Measurements from ENCODE around the gene MTHFS.
"Not testable (repeated sequence)": the region's sequence is repeated elsewhere in the genome, so short reads cannot be mapped to it uniquely, and the experiment has no call there.

The MTHFS gene

GRCh38 chr15:79915776-79916501 is 19.1 kb upstream of the MTHFS start:
- DNase-seq = not testable (repeated sequence)

- DNase-seq = no peak
These were observed 17.9 kb upstream of the MTHFS start for GRCh38 chr15:79914728-79915127.

DNA sequence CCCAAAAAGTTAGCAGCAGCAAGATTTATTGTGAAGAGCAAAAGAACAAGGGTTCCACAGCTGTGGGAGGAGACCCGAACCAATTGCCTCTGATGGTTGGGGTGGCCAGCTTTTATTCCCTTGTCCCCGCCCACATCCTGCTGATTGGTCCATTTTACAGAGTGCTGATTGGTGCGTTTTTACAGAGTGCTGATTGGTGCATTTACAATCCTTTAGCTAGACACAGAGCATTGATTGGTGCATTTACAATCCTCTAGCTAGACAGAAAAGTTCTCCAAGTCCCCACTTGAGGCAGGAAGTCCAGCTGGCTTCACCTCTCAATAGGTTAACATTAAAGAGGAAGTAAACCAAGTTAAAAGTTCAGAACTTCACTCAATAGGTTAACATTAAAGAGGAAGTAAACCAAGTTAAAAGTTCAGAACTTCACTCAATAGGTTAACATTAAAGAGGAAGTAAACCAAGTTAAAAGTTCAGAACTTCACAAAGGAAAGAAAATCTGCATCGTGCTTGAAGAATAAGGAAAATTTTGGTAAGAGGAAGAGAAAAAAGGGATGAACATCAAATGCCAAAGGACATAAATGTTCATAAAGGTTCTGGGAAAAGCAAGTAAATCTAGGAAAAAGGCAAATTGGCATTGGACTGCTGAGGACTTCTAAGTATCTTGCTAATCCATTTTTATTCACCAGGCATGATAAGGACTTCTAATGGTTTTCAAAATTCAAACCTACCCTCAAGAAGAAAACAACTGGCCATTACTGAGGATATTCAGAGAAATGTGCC is 12.9 kb upstream of the MTHFS start:
- peak; percentile 42 for DNase-seq

GRCh38 chr15:79904271-79904670 is 7.5 kb upstream of the MTHFS start:
- DNase-seq = peak; percentile 26

- DNase-seq = no peak
These were observed 6.8 kb upstream of the MTHFS start for GRCh38 chr15:79903626-79904025.

GRCh38 chr15:79903144-79903543 is 6.3 kb upstream of the MTHFS start:
- DNase-seq = no peak

- DNase-seq = no peak
These were observed 5.1 kb upstream of the MTHFS start for GRCh38 chr15:79901958-79902357.

GRCh38 chr15:79900818-79901378 is 4.1 kb upstream of the MTHFS start:
- DNase-seq = not testable (repeated sequence)

- peak; percentile 66 for DNase-seq
These were observed 3.3 kb upstream of the MTHFS start for GRCh38 chr15:79900087-79900486.

DNA sequence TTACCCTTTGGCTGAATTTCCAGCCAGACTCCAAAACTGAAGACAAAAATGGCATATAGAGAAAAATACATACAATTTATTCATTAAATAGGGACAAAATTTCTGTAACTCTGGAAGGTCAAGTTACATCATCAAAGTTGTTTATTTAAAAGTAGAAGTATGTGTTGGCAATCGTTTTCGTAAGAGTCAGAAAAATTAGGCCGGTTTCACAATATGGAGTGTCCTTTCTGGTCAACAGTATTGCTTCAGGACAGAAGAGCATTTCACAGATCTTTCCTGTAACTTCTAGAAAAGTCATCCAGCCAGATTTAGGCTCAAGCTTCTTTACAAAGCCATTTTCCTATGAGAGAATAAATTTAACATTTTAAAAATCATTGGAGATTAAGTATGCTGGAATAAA is 2.0 kb upstream of the MTHFS start:
- DNase-seq = peak; percentile 38

DNA sequence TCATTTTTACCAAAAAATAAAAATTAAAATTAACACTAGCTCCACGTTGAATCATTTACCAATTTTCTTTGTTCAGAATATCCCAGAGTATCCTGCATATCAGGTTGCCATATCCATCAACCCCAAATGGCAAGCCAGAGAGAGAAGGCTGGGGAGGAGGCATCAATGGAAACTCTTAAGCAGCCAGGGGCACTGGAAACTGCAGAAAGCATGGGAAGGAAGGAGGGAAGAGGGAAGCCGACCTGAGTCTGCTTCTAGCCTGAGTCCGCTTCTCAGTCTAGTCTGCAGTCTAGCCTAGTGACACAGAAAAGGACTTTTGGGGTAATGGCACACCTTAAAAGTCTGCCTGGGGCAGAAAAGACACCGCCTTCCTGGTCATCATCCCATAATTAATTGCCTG is 1.6 kb upstream of the MTHFS start:
- DNase-seq = no peak

DNA sequence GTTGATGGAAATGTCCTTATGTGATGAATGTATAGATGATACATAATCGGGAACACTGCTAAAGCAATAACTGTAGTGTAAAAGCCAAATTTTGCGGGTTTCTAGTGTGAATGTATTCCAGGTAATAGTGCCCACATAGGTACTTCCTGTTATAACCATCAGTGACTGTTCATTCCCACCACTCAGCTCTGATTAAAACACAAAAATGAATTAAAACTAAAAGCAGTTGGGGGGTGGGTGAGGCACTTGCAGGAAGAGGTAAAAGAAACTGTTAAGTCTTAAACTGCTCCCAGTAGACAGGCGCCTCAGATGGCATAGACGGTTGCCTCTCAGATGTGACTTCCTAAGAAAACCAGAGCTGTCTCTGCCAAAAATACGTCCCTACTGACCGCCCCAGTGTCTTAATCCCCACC is 893 bp upstream of the MTHFS start:
- no peak for DNase-seq

GRCh38 chr15:79897380-79897678 is 515 bp upstream of the MTHFS start:
- no peak for DNase-seq

DNA sequence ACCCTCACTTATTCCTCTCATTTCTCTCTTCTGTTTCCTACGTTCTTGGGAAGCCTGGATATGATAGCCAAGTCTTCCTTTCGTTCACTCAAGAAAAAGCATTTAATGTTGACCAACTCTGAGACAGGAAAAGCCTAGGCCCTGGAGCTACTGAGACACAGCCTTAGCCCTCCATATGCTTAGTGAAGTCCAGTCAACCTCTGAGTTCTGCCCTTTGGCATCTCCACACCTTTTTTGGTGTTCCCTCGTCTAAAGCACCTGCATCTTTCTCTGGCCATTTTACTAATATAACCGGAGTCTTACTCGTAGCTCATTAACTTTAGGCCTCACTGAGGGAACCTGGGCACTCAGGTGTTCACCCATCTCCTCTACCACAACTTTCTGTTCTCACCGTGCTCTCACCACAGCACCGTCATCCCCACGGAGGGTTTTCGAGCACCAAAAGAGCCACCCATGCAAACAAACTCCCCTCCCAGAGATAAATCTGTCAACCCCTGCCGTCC is 632 bp downstream of the MTHFS start:
- DNase-seq = no peak

DNA sequence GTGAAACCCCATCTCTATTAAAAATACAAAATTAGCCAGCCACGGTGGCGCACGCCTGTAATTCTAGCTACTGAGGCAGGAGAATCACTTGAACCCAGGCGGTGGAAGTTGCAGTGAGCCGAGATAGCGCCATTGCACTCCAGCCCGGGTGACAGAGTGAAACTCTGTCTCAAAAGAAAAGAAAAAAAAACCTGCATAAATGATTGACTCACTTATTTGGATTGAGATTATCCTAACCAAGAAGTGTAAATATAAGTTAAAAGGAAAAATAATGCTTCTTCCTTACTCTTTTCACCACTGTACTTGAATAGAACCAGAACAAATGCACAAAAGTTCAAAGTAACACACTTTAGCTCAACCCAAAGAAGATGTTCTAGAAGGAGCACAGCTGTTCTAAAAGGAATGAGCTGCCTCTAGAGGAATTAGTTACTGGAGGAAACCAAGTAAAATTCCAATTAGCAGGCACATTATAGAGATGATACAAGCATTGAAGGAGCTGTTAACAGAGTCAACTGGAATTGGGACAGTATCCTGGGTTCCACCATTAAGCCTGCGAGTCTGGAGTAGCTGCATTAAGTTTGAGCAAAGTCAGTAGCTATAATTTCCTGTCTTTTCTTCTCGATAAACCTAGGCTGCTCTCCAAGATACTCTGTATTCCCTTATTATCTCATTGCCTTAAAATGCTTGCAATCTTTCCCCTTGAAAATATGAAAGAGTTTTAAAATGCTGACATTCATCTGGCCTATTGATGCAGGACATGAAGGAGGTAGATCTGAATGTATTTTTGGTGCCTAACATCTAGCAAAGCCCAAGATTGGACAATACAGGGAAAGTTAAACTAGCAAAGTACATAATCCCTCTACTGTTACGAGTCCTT is 9.5 kb downstream of the MTHFS start:
- DNase-seq = no peak

DNA sequence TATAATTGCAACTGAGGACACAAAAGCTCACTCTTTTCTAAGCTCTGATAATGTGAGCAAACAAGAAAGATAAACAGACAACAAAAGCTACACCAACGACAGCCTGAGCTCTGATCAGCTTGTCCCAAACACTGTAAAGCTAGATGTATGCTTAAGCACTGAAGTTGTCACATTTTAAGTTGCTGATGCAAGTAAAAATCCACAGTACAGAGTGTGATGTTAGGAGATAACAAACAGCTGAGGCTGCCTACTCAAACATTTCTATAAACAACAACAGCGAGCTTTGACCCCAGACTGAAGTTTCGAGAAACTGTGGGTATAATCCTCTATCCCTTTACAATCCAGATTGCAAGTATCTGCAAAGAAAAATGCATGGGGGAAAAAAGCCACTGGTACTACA is 10.7 kb downstream of the MTHFS start:
- no peak for DNase-seq

GRCh38 chr15:79884204-79884596 is 12.6 kb downstream of the MTHFS start:
- DNase-seq = no peak

DNA sequence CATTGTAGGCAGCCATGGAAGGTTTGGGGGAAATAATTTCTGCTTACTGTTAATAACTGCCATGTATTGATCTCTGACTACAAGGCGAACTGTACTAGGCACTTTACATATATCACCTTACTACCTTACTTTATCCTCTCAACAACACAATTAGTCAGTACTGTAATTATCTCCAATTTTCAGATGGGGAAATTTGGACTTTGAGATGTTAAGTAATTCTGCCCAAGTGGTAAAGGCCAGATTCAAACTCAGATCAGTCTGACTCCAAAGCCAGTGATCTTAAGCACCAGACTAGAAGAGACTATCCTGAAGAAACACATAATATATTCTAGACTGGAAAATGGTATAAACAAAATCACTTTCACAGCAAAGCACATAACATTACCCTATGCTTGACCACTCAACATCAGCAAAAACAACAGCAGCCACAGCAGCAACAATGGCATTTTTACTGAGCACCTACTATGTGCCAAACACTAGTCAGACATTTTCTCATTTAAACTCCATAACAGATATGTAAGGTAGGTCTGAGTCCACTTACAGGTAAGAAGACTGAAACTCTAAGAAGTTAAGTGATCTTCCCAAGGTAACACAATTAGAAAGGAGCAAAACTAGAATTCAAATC is 13.1 kb downstream of the MTHFS start:
- DNase-seq = no peak

GRCh38 chr15:79881668-79882067 is 15.1 kb downstream of the MTHFS start:
- no peak for DNase-seq

DNA sequence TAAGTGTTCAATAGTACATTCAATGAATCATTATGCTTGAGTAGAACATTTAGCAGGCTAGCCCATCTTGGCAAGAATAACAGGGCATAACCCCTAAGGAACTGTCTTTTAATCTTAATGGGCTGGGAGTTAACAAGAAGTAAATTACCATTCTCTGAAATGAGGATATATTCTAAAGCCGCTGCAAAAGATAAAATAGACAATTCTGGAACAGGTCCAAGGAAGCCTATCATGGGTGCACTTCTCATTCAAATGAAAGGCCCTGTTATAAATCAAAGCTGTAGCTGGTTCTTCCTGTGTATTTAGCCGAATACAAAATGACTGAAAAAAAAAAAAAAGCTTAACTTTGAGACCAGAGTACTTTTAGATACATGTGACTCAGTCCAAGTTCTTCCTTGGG is 15.6 kb downstream of the MTHFS start:
- no peak for DNase-seq

DNA sequence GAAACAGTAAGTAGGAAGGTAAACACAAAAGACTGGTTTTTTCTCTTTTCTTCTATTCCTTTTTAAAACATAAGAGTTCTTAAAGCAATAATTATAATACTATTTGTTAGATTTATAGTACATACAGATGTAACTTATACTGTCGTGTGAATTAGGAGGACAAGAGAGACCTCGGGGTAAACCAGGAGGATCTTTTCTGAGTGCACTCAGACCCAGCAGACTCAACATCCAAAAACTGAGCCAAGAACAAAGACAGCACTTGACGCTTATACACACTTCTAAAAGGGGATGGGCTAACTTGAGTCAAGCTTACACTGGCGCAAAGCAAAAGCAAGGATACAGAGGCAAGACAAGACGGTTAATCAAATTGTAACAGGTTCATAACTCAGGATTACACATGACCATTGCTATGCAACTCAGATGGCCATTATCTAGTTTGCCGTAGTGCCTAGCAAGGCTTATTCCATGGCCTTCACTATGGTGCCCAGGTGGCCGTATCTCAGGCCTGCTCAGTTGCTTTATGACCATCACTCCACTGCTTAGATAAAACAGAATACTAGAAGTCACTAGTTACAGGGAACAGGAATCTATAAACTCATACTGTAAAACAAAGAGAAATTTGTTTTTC is 18.6 kb downstream of the MTHFS start:
- DNase-seq = no peak

DNA sequence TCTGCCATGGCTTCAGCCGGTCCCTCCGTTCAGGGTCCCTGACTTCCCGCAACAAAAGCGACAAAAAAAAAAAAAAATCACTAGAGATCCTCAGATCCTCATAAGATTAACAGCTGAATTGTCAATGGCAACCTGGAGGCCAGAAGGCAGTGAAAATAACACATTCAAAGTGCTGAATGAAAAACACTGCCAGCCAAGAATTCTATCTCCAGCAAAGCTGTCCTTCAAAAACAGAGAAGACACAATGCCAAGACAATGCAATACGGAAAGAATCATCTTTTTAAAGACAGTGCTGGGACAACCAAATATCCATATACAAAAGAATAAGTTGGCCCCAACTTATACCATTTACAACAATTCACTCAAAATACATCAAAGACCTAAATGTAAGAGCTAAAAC is 21.6 kb downstream of the MTHFS start:
- DNase-seq = no peak

Data from GF-D8 (cell line).